Femur (tissue), 1 donor: ENCODE data around the gene ARMH3.
"Not testable (repeated sequence)": the region's sequence is repeated elsewhere in the genome, so short reads cannot be mapped to it uniquely, and the experiment has no call there.

ENCODE experiments used
- DNase-seq: peaks from one replicate; pipeline ENCODE4 v3.0.0-alpha.2; 2017

ARMH3 gene

GRCh38 chr10:102055647-102056419 is at the start of gene ARMH3:
Gene ARMH3, minus strand, starts transcription at chr10:102056173. Its CDS starts 16,059 bp downstream, at chr10:102040114.
- DNase-seq: peak; percentile 96

- DNase-seq: no peak
Observed at GRCh38 chr10:102102421-102102820, 46.4 kb upstream of the ARMH3 start.

GRCh38 chr10:102101152-102101551 is 45.2 kb upstream of the ARMH3 start:
- no peak for DNase-seq

- DNase-seq: no peak
Observed at GRCh38 chr10:102096449-102096848, 40.5 kb upstream of the ARMH3 start.

GRCh38 chr10:102090772-102091171 is 34.8 kb upstream of the ARMH3 start:
- DNase-seq: no peak

- DNase-seq: no peak
Observed at GRCh38 chr10:102086196-102086595, 30.2 kb upstream of the ARMH3 start.

- no peak for DNase-seq
Observed at GRCh38 chr10:102085336-102085735, 29.4 kb upstream of the ARMH3 start.

GRCh38 chr10:102083541-102083940 is 27.6 kb upstream of the ARMH3 start:
- DNase-seq: no peak

- DNase-seq: peak; percentile 80
Observed at GRCh38 chr10:102072673-102073527, 16.9 kb upstream of the ARMH3 start.

- no peak for DNase-seq
Observed at GRCh38 chr10:102069071-102069470, 13.1 kb upstream of the ARMH3 start.

- DNase-seq: no peak
Observed at GRCh38 chr10:102068216-102068615, 12.2 kb upstream of the ARMH3 start.

- DNase-seq: no peak
Observed at GRCh38 chr10:102067091-102067916, 11.3 kb upstream of the ARMH3 start.

- no peak for DNase-seq
Observed at GRCh38 chr10:102066399-102067088, 10.6 kb upstream of the ARMH3 start.

- DNase-seq: peak; percentile 45
Observed at GRCh38 chr10:102065561-102066398, 9.8 kb upstream of the ARMH3 start.

GRCh38 chr10:102064868-102065560 is 9.0 kb upstream of the ARMH3 start, which contains the start of gene HPS6:
Gene HPS6, plus strand, starts transcription at chr10:102065349. Its CDS starts 126 bp downstream, at chr10:102065475.
- DNase-seq: peak; percentile 92

- DNase-seq: no peak
Observed at GRCh38 chr10:102064503-102064867, 8.5 kb upstream of the ARMH3 start.

GRCh38 chr10:102059987-102060386 is 4.0 kb upstream of the ARMH3 start:
- no peak for DNase-seq

GRCh38 chr10:102054881-102055646 is 909 bp downstream of the ARMH3 start:
- not testable (repeated sequence) for DNase-seq

- no peak for DNase-seq
Observed at GRCh38 chr10:102046095-102046494, 9.9 kb downstream of the ARMH3 start.

GRCh38 chr10:102045292-102045691 is 10.7 kb downstream of the ARMH3 start:
- no peak for DNase-seq
